Muscle of leg (tissue), 11 donors: ENCODE results near the gene TLN1. TPM values are rescaled to one million over a fixed set of nuclear protein-coding genes. Genes with fewer than 3 reads are reported as not detected.

Source experiments
- DNase-seq: peaks from one replicate; pipeline ENCODE4 v3.0.0; 2013
- H3K27ac ChIP-seq: one replicate; pipeline ENCODE4 v1.5.1; 2013; ENCODE audit warnings: mild to moderate bottlenecking, low read length, control low read depth
- H3K27me3 ChIP-seq: one replicate; pipeline ENCODE4 v1.6.1; 2013; ENCODE audit warnings: low read length; ENCODE audit not compliant: control insufficient read depth, insufficient read depth
- H3K36me3 ChIP-seq: one replicate; pipeline ENCODE4 v1.6.1; 2013; ENCODE audit warnings: low read length; ENCODE audit not compliant: control insufficient read depth, insufficient read depth
- H3K4me1 ChIP-seq: one replicate; pipeline ENCODE4 v1.6.1; 2013; ENCODE audit warnings: low read length; ENCODE audit not compliant: control insufficient read depth, insufficient read depth
- H3K4me3 ChIP-seq: one replicate; pipeline ENCODE4 v1.5.1; 2013; ENCODE audit warnings: low read length, control low read depth
- H3K9me3 ChIP-seq: replicated peaks from 2 replicates; pipeline ENCODE4 v1.6.1; 2013; ENCODE audit warnings: low read depth, low read length; ENCODE audit not compliant: control insufficient read depth
- WGBS: methylation state at CpG from one replicate; pipeline ENCODE4 v1.1.5; 2013; ENCODE audit warnings: missing lambda C conversion rate; ENCODE audit not compliant: insufficient coverage; 5-methylcytosine and 5-hydroxymethylcytosine counted together
- polyA plus RNA-seq, 8 donors: library from polyadenylated mRNA; unstranded; fragments of 120-200 nt; gene quantifications; one replicate each; pipeline versions ENCODE4 v1.2.1 to v1.2.3, GENCODE V29; 2013; ENCODE audit warnings: inconsistent platforms in 1 of 8, low replicate concordance in 1 of 8; ENCODE audit not compliant: insufficient read length in 8 of 8, insufficient read depth in 1 of 8
- total RNA-seq: library from RNA; stranded (reverse); fragments of 120-200 nt; gene quantifications from one replicate; pipeline ENCODE4 v1.2.4, GENCODE V29; 2013

TLN1 gene
- total and polyA plus RNA-seq, 9 donors = 78.0 to 133 (median 115) TPM

- no peaks in the 10 kb centered on the region for H3K9me3 ChIP-seq
- H3K36me3 ChIP-seq = no peaks in the 10 kb centered on the region
- no peak overlapping the region for H3K27ac ChIP-seq
- no peak overlapping the region for H3K4me3 ChIP-seq
- peak; percentile 59 for DNase-seq
- peaks cover 33% of the 10 kb centered on the region for H3K4me1 ChIP-seq
- 49% methylated on average over 22 of the region's 26 CpGs for WGBS
- H3K27me3 ChIP-seq = no peaks in the 10 kb centered on the region
Measured at GRCh38 chr9:35649431-35650340, 82.3 kb downstream of the TLN1 start.

Other genes starting within 250 kb of the TLN1 start
- gene RUSC2, start 242.1 kb downstream of the TLN1 start, total RNA-seq = 33.7 TPM
- 10 to 100 TPM; 53.1 to 72.4 (median 62.0) TPM for gene RUSC2, start 242.1 kb downstream of the TLN1 start, polyA plus RNA-seq
- 12.8 TPM for gene TESK1, start 126.9 kb downstream of the TLN1 start, total RNA-seq
- 10 to 100 TPM; 29.2 to 47.3 (median 39.9) TPM for gene TESK1, start 126.9 kb downstream of the TLN1 start, polyA plus RNA-seq
- 1.6 TPM for gene CD72, start 113.8 kb downstream of the TLN1 start, total RNA-seq
- 1 to 10 TPM; 1.2 to 2.9 (median 1.8) TPM for gene CD72, start 113.8 kb downstream of the TLN1 start, polyA plus RNA-seq
- gene SIT1, start 81.3 kb downstream of the TLN1 start, total RNA-seq = 0.09 TPM
- 1 to 10 TPM in 1 of 8 donors, under 1 TPM in 4, not detected in 3; 0.09 to 1.7 (median 0.27) TPM for gene SIT1, start 81.3 kb downstream of the TLN1 start, polyA plus RNA-seq
- 19,485 TPM for gene RMRP, start 74.2 kb downstream of the TLN1 start, total RNA-seq
- not detected for gene RMRP, start 74.2 kb downstream of the TLN1 start, polyA plus RNA-seq
- 14.4 TPM for gene CCDC107, start 73.9 kb downstream of the TLN1 start, total RNA-seq
- 10 to 100 TPM; 16.0 to 23.6 (median 18.0) TPM for gene CCDC107, start 73.9 kb downstream of the TLN1 start, polyA plus RNA-seq
- 1.4 TPM for gene ARHGEF39, start 67.0 kb downstream of the TLN1 start, total RNA-seq
- gene ARHGEF39, start 67.0 kb downstream of the TLN1 start, polyA plus RNA-seq = 1 to 10 TPM; 3.9 to 7.7 (median 5.6) TPM
- gene CA9, start 58.3 kb downstream of the TLN1 start, total RNA-seq = 0.49 TPM
- gene CA9, start 58.3 kb downstream of the TLN1 start, polyA plus RNA-seq = 1 to 10 TPM in 2 of 8 donors, under 1 TPM in 6; 0.52 to 2.4 (median 0.71) TPM
- 5,909 TPM for gene TPM2, start 42.3 kb downstream of the TLN1 start, total RNA-seq
- 1,000 to 10,000 TPM; 4,794 to 8,701 (median 8,114) TPM for gene TPM2, start 42.3 kb downstream of the TLN1 start, polyA plus RNA-seq
- 27.0 TPM for gene CREB3, start 471 bp upstream of the TLN1 start, total RNA-seq
- 10 to 100 TPM; 23.5 to 30.7 (median 26.4) TPM for gene CREB3, start 471 bp upstream of the TLN1 start, polyA plus RNA-seq
- gene GBA2, start 17.0 kb upstream of the TLN1 start, total RNA-seq = 42.9 TPM
- gene GBA2, start 17.0 kb upstream of the TLN1 start, polyA plus RNA-seq = 10 to 100 TPM; 44.7 to 82.5 (median 62.0) TPM
- 11.4 TPM for gene RGP1, start 17.1 kb upstream of the TLN1 start, total RNA-seq
- gene RGP1, start 17.1 kb upstream of the TLN1 start, polyA plus RNA-seq = 10 to 100 TPM; 15.5 to 23.6 (median 19.7) TPM
- 0.18 TPM for gene MSMP, start 22.1 kb upstream of the TLN1 start, total RNA-seq
- gene MSMP, start 22.1 kb upstream of the TLN1 start, polyA plus RNA-seq = under 1 TPM in 2 of 8 donors, not detected in 6; 0.42 to 0.50 TPM
- 16.8 TPM for gene NPR2, start 59.4 kb upstream of the TLN1 start, total RNA-seq
- 10 to 100 TPM; 21.6 to 37.3 (median 27.1) TPM for gene NPR2, start 59.4 kb upstream of the TLN1 start, polyA plus RNA-seq
- gene SPAG8, start 80.1 kb upstream of the TLN1 start, total RNA-seq = 1.5 TPM
- gene SPAG8, start 80.1 kb upstream of the TLN1 start, polyA plus RNA-seq = 1 to 10 TPM; 1.3 to 3.1 (median 2.1) TPM
- gene HINT2, start 82.8 kb upstream of the TLN1 start, total RNA-seq = 33.6 TPM
- gene HINT2, start 82.8 kb upstream of the TLN1 start, polyA plus RNA-seq = 10 to 100 TPM; 24.5 to 35.6 (median 30.0) TPM
- not detected for gene FAM221B, start 96.5 kb upstream of the TLN1 start, total RNA-seq
- gene FAM221B, start 96.5 kb upstream of the TLN1 start, polyA plus RNA-seq = under 1 TPM; 0.08 to 0.26 (median 0.20) TPM
- 5.1 TPM for gene TMEM8B, start 97.0 kb upstream of the TLN1 start, total RNA-seq
- gene TMEM8B, start 97.0 kb upstream of the TLN1 start, polyA plus RNA-seq = 10 to 100 TPM; 12.8 to 22.3 (median 18.0) TPM
- gene OR13J1, start 138.2 kb upstream of the TLN1 start, total RNA-seq = not detected
- under 1 TPM in 5 of 8 donors, not detected in 3; 0.07 to 0.29 (median 0.13) TPM for gene OR13J1, start 138.2 kb upstream of the TLN1 start, polyA plus RNA-seq
- gene HRCT1, start 174.0 kb upstream of the TLN1 start, total RNA-seq = 1.2 TPM
- 1 to 10 TPM in 7 of 8 donors, under 1 TPM in 1; 0.82 to 1.9 (median 1.4) TPM for gene HRCT1, start 174.0 kb upstream of the TLN1 start, polyA plus RNA-seq
- 0.89 TPM for gene SPAAR, start 177.3 kb upstream of the TLN1 start, total RNA-seq
- 1 to 10 TPM; 1.4 to 2.3 (median 1.9) TPM for gene SPAAR, start 177.3 kb upstream of the TLN1 start, polyA plus RNA-seq
- gene OR2S2, start 226.0 kb upstream of the TLN1 start, total RNA-seq = not detected
- gene OR2S2, start 226.0 kb upstream of the TLN1 start, polyA plus RNA-seq = under 1 TPM in 1 of 8 donors, not detected in 7; 0.11 TPM